SU-DHL-6 (cell line): ENCODE results near the gene EIF3B.
"Not testable (repeated sequence)": the region's sequence is repeated elsewhere in the genome, so short reads cannot be mapped to it uniquely, and the experiment has no call there.

Experiments
- H2AFZ ChIP-seq: fragments of 200-600 bp; sonication (generic); 2 replicates; pipeline ENCODE4 v1.6.1; 2014; ENCODE audit warnings: low read depth, mild to moderate bottlenecking, moderate library complexity, mixed read lengths, antibody characterized with exemption, low read length; ENCODE audit not compliant: severe bottlenecking
- H3F3A ChIP-seq: fragments of 200-600 bp; shearing (Covaris generic); 2 replicates; pipeline ENCODE4 v1.6.0; 2016; ENCODE audit warnings: antibody characterized with exemption, mild to moderate bottlenecking; ENCODE audit not compliant: insufficient read depth
- H3K27ac ChIP-seq: fragments of 200-600 bp; sonication (generic); 2 replicates; pipeline ENCODE4 v1.5.1; 2016; ENCODE audit warnings: low read depth, mild to moderate bottlenecking, low read length, moderate library complexity, mixed read lengths
- H3K27me3 ChIP-seq: fragments of 200-600 bp; sonication (generic), shearing (Covaris generic); 2 replicates; pipeline ENCODE4 v1.6.0; 2014; ENCODE audit warnings: mild to moderate bottlenecking, low read length
- H3K36me3 ChIP-seq: fragments of 200-600 bp; sonication (generic); 2 replicates; pipeline ENCODE4 v1.6.1; 2014; ENCODE audit warnings: mild to moderate bottlenecking, low read length, mixed read lengths
- H3K4me2 ChIP-seq: fragments of 300-600, 200-600 bp; shearing (Covaris generic), sonication (generic); 2 replicates; pipeline ENCODE4 v1.6.0; 2014; ENCODE audit warnings: low read length, low read depth, mild to moderate bottlenecking; ENCODE audit not compliant: poor library complexity, severe bottlenecking
- H3K4me3 ChIP-seq: fragments of 200-600 bp; sonication (generic); 2 replicates; pipeline ENCODE4 v1.5.1; 2014; ENCODE audit warnings: antibody characterized with exemption, low read length, mild to moderate bottlenecking, mixed read lengths; ENCODE audit not compliant: insufficient read depth, poor library complexity, severe bottlenecking
- H3K79me2 ChIP-seq: fragments of 200-600 bp; sonication (generic); 2 replicates; pipeline ENCODE4 v1.6.1; 2014; ENCODE audit warnings: mild to moderate bottlenecking, low read length, moderate library complexity; ENCODE audit not compliant: insufficient read depth
- H3K9ac ChIP-seq: fragments of 200-600 bp; sonication (generic); 2 replicates; pipeline ENCODE4 v1.7.0; 2014; ENCODE audit warnings: mild to moderate bottlenecking, low read length
- H3K9me2 ChIP-seq: fragments of 200-600 bp; sonication (generic); replicated peaks from 2 replicates; pipeline ENCODE4 v1.6.1; 2014; ENCODE audit warnings: low read length; ENCODE audit not compliant: insufficient read depth
- H3K9me3 ChIP-seq: fragments of 200-600 bp; sonication (generic); 2 replicates; pipeline ENCODE4 v1.6.1; 2014; ENCODE audit warnings: low read length, mixed read lengths; ENCODE audit not compliant: insufficient read depth
- H4K20me1 ChIP-seq: fragments of 200-600 bp; sonication (generic); 2 replicates; pipeline ENCODE4 v1.6.1; 2014; ENCODE audit warnings: low read depth, mild to moderate bottlenecking, antibody characterized with exemption, low read length, moderate library complexity, mixed read lengths
- CTCF ChIP-seq: fragments of 200-600 bp; sonication (generic); IDR thresholded peaks from one replicate; pipeline ENCODE4 v1.5.1; 2017; ENCODE audit warnings: antibody characterized with exemption, mild to moderate bottlenecking, low read length, moderate library complexity; ENCODE audit not compliant: insufficient read depth, poor library complexity, severe bottlenecking
- EZH2phosphoT487 ChIP-seq: fragments of 200-600 bp; sonication (generic), shearing (Covaris generic); conservative IDR thresholded peaks from 2 replicates; pipeline ENCODE4 v1.6.1; 2018; ENCODE audit warnings: mild to moderate bottlenecking, antibody characterized with exemption, low read length, moderate library complexity, mixed read lengths

EIF3B gene

GRCh38 chr7:2381881-2382509 lies 27.4 kb downstream of the EIF3B start:
- no peaks in the 10 kb centered on the region; the same call in 1 of the 2 replicates for H4K20me1 ChIP-seq
- no peak for TF ChIP-seq EZH2phosphoT487
- TF ChIP-seq CTCF, result no peak
- peaks cover 3% of the 10 kb centered on the region; the same call in 1 of the 2 replicates for H3K36me3 ChIP-seq
- no peak overlapping the region for H3K4me2 ChIP-seq
- no peak overlapping the region for H2AFZ ChIP-seq
- no peaks in the 10 kb centered on the region for H3K9me3 ChIP-seq
- no peaks in the 10 kb centered on the region for H3F3A ChIP-seq
- peaks cover 4% of the 10 kb centered on the region for H3K79me2 ChIP-seq
- no peaks in the 10 kb centered on the region for H3K27me3 ChIP-seq
- H3K4me3 ChIP-seq, result no peak overlapping the region
- H3K27ac ChIP-seq, result no peak overlapping the region
- H3K9me2 ChIP-seq, result no peaks in the 10 kb centered on the region
- no peak overlapping the region for H3K9ac ChIP-seq

DNA sequence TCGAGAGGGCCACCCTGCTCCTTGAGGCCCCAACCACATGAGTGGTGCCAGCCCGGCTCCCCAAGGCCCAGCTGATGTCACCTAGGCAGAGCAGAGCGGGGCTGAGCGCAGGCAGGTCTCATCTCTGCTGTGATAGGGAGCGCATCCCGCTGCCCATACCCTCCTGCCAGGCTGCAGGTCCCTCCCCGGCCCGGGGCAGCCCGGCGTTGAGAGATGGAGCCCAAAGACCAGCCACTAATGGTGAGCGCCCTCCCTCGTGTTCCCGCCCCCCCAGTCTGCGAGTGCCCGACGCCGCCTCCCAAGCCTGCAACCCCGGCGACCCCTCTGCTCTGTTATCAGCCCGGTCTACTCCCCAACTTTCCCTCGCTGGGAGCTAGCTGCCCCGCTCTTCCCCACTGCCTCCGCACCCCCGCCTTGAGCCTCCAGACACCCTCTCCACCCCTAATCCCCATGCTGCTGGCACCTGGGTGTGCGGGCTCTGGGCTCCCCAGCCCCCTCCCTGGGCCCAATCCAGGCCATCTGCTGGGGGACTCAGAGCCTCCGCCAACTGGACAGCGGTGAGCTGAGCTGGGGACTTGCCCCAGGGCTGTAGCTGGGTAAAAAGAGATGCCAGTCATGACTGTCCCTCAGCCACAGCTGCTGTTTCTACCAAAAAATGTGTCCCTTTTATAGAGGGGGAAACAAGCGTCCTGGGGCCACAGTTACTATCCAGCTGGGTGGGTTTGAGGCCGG lies 29.1 kb downstream of the EIF3B start:
- Histone ChIP-seq H3K27ac (no peak overlapping the region), H3K9me2 (no peaks in the 10 kb centered on the region), H4K20me1 (no peaks in the 10 kb centered on the region; the same call in 1 of the 2 replicates), H2AFZ (no peak overlapping the region), H3K4me3 (no peak overlapping the region), H3K9ac (no peak overlapping the region), H3K27me3 (no peaks in the 10 kb centered on the region), H3F3A (no peaks in the 10 kb centered on the region), H3K79me2 (no peaks in the 10 kb centered on the region), H3K36me3 (no peaks in the 10 kb centered on the region), H3K4me2 (no peak overlapping the region), H3K9me3 (no peaks in the 10 kb centered on the region)
- no peak for TF ChIP-seq CTCF
- no peak for TF ChIP-seq EZH2phosphoT487

- Histone ChIP-seq H3K27me3 (no peaks in the 10 kb centered on the region), H3K79me2 (no peaks in the 10 kb centered on the region), H3K36me3 (no peaks in the 10 kb centered on the region), H3K27ac (no peak overlapping the region), H3K4me2 (no peak overlapping the region), H3K9me2 (no peaks in the 10 kb centered on the region), H3K9me3 (no peaks in the 10 kb centered on the region), H3K9ac (no peak overlapping the region), H3K4me3 (no peak overlapping the region), H2AFZ (no peak overlapping the region), H4K20me1 (no peaks in the 10 kb centered on the region; the same call in 1 of the 2 replicates), H3F3A (no peaks in the 10 kb centered on the region)
- no peak for TF ChIP-seq EZH2phosphoT487
- TF ChIP-seq CTCF, result no peak
Measured at GRCh38 chr7:2384354-2385243, 30.0 kb downstream of the EIF3B start.

- H3K9me2 ChIP-seq, H2AFZ ChIP-seq, H3K9ac ChIP-seq, H3K27me3 ChIP-seq, H3K36me3 ChIP-seq, H3K4me2 ChIP-seq, H3F3A ChIP-seq, H3K79me2 ChIP-seq, H3K4me3 ChIP-seq, H3K27ac ChIP-seq, H4K20me1 ChIP-seq, H3K9me3 ChIP-seq: not testable (repeated sequence)
Measured at GRCh38 chr7:2386122-2386521, 31.5 kb downstream of the EIF3B start.
